H1 (cell line): Measurements from ENCODE around the gene ACTA2.

Source experiments
- EP300 ChIP-seq, 2 experiments: IDR thresholded peaks; 1 replicate in 1 of 2; 2 replicates in 1 of 2; pipeline ENCODE4 v1.6.1; 2011 to 2012; ENCODE audit warnings: low read depth in 2 of 2, low read length in 2 of 2, mild to moderate bottlenecking in 2 of 2, borderline replicate concordance in 1 of 2, inconsistent platforms in 1 of 2, moderate library complexity in 1 of 2
- NRF1 ChIP-seq: IDR thresholded peaks from 2 replicates; pipeline ENCODE4 v1.6.1; 2011; ENCODE audit warnings: mild to moderate bottlenecking, low read depth, low read length, improper control_type of control experiment
- POLR2AphosphoS5 ChIP-seq: IDR thresholded peaks from 2 replicates; pipeline ENCODE4 v1.6.1; 2011; ENCODE audit warnings: low read depth, low read length
- POU5F1 ChIP-seq: IDR thresholded peaks from 2 replicates; pipeline ENCODE4 v1.6.1; 2011; ENCODE audit warnings: low read depth, mild to moderate bottlenecking, low read length, moderate library complexity
- RNF2 ChIP-seq: fragments of 200-900, 300-1000 bp; sonication (generic); IDR thresholded peaks from 2 replicates; pipeline ENCODE4 v1.7.1; 2016; ENCODE audit warnings: borderline replicate concordance, low read depth, mild to moderate bottlenecking, antibody characterized with exemption, low read length; ENCODE audit not compliant: poor library complexity, severe bottlenecking; ENCODE audit errors: missing control alignments
- SRF ChIP-seq: IDR thresholded peaks from 2 replicates; pipeline ENCODE4 v1.6.1; 2011; ENCODE audit warnings: mild to moderate bottlenecking, low read depth, low read length, moderate library complexity
- TF ChIP-seq, protein P1 (sequence below), 3 experiments: IDR thresholded peaks; 1 replicate in 2 of 3; 2 replicates in 1 of 3; pipeline versions ENCODE4 v1.5.1 to v1.6.1; 2011; ENCODE audit warnings: low read length in 3 of 3, mild to moderate bottlenecking in 3 of 3, inconsistent platforms in 2 of 3, low read depth in 1 of 3, moderate library complexity in 1 of 3; ENCODE audit not compliant: insufficient read depth in 1 of 3; ENCODE audit errors: control extremely low read depth in 1 of 3

DNA sequence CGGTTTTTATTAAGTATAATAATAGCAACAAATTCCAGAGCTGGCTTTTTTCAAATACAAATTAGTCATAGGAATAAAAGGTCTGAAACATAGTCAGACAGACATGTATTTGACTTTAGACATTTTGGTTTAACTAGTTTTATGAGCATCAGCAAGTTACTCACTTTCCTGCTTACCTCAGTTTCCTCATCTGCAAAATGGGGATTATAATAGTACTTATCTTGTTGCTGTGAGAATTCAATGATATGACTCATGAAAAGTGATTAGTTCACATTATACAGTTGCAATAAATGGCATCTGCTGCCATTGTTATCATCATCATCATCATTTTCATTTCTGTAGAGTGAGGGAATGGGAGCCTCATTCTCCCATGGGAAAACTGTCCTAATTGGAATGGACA lies 33.5 kb downstream of the ACTA2 start:
- TF ChIP-seq SRF (no peak), EP300 (IDR thresholded peaks at IDR 0.05; ENCODE audit: borderline replicate concordance in 1 of 2, low read depth in 2 of 2, low read length in 2 of 2) (no peak), RNF2 (no peak), POU5F1 (no peak), POLR2AphosphoS5 (no peak), NRF1 (no peak)
- TF ChIP-seq, protein P1, sequence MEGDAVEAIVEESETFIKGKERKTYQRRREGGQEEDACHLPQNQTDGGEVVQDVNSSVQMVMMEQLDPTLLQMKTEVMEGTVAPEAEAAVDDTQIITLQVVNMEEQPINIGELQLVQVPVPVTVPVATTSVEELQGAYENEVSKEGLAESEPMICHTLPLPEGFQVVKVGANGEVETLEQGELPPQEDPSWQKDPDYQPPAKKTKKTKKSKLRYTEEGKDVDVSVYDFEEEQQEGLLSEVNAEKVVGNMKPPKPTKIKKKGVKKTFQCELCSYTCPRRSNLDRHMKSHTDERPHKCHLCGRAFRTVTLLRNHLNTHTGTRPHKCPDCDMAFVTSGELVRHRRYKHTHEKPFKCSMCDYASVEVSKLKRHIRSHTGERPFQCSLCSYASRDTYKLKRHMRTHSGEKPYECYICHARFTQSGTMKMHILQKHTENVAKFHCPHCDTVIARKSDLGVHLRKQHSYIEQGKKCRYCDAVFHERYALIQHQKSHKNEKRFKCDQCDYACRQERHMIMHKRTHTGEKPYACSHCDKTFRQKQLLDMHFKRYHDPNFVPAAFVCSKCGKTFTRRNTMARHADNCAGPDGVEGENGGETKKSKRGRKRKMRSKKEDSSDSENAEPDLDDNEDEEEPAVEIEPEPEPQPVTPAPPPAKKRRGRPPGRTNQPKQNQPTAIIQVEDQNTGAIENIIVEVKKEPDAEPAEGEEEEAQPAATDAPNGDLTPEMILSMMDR (IDR thresholded peaks at IDR 0.05; ENCODE audit: control extremely low read depth in 1 of 3, insufficient read depth in 1 of 3, low read depth in 1 of 3, low read length in 3 of 3): no peak
